HG02642 (cell line): ENCODE measurements around the gene CNKSR2.

Source experiments
- ATAC-seq: cut with Tn5 transposase; IDR thresholded peaks from one replicate; pipeline ENCODE4 v1.9.1; 2021; ENCODE audit warnings: mild to moderate bottlenecking; ENCODE audit not compliant: unreplicated experiment, poor library complexity

Gene CNKSR2

DNA sequence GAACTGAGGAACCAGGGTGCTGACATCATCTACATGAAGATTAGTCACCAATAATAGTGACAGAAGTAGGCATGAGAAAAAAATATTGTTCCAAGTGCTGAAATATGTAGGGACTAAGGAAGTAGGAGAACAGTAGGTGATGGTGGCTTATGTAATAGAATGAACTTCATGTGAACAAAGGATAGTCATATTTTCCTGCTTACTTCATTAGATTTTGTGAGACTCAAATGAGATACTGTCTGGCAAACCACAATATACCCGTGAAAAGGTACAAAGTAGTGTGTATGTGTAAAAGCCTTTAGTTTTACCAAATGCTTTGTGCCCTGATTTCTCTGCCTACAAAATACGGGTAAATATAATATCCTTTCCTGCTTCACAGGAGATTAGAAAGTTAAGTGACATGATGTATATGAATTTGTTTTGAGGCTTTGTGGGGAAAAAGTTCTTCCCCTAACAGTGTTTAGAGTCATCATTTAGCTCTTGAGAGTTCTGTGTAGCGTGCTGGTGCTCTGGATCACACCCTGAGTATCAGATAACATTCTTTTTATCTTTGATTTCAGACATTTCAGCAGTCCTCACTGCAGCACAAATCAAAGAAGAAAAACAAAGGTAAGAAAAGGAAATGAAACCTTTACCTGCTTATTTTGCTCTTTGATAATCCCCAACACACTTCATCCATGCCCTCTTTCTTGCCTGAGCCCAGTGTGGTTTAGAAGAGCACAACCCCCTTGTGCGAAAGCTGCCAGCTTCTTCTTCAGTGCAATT, 216.0 kb downstream of the CNKSR2 start:
- ATAC-seq: no peak

DNA sequence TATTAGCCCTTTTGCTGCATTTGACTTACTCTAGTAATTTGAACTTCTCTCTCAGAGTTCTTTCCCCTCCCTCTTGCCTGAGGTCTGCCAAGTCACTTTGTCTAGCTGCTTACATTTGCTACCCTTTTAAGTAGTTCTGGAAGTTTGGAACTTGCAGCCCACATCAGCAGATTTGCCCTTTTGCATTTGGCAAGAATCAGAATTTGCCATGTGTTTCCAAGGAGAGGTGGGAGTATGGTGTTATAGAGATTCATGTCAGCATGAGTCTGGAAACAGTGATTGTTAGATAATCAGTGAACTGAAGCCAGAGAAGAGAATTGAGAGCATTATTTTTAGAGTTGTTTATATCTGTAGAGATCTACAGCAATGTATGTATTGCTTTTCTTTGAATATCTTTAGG, 231.8 kb downstream of the CNKSR2 start:
- ATAC-seq: no peak

DNA sequence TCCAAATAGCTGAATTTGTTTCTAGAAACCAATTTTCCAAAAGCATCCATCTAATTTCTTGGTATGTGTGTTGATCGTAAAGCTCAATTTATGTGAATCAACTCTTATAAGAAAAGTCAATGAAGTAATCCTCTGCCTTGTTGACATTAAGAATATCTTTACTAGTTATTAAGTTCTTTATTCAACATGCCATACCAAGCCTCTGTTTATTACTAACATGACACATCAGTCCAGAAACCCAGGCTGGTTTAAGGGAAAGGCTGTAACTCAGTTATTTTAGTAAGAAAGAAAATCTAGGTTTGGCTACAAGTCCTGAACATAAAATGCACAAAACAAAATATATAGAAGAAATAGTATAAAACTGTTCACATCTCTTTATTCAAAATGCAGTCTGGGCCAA, 235.9 kb downstream of the CNKSR2 start:
- ATAC-seq: no peak

DNA sequence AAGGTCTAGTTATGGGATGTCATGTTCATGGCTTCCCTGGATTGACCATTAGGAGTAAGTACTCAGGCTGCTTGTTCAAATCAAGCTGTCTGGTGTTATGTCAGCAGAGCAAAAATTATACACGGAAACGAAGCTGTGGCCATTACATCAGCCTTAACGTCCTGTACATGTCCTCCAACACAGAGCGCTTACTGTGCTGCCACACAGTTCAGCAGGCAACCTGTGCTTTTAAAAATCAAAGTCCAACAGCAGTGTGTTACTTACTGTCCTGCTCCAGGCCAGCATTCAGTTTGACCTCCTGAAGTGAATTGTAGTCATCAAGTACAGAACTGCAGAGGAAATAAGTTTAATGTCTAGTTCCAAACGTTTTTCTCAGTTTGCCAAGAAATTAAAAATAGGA, 237.9 kb downstream of the CNKSR2 start:
- ATAC-seq: no peak

DNA sequence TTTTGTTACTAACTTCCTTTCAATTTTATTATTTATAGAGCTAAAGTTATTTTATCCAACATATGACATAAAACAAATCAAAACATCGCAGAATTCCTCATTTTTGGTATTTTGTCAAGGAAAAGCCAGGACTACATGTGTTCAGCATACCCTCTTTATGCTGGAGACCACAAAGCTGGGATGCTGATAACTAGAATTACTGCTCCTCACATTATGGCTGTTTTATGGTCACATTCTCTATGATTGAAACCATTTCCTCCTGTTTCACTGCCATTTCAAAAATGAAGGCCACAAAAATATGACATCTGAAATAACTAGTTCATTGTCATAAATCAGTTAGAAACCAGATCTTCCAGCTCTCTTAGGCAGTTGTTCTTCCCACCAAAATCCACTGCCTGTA, 242.2 kb downstream of the CNKSR2 start:
- no peak for ATAC-seq

DNA sequence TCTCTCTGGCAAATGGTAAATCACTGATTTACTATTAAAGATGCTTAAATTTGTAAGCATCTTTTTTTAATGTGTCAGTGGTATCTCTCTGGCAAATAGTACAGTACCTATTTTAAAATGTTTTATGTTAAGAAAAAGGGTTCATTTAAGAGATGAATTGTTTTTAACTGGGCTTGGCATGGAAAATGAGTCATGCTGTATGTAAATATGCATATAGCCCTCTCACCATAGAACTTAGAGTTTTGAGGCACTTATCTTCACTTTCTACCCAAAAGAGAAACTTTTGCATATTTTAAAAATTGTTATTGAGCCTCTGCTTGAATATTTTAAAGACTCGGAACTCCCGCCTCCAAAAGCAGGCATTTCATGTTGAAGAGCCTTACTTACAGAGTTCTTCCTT, 246.0 kb downstream of the CNKSR2 start:
- no peak for ATAC-seq

DNA sequence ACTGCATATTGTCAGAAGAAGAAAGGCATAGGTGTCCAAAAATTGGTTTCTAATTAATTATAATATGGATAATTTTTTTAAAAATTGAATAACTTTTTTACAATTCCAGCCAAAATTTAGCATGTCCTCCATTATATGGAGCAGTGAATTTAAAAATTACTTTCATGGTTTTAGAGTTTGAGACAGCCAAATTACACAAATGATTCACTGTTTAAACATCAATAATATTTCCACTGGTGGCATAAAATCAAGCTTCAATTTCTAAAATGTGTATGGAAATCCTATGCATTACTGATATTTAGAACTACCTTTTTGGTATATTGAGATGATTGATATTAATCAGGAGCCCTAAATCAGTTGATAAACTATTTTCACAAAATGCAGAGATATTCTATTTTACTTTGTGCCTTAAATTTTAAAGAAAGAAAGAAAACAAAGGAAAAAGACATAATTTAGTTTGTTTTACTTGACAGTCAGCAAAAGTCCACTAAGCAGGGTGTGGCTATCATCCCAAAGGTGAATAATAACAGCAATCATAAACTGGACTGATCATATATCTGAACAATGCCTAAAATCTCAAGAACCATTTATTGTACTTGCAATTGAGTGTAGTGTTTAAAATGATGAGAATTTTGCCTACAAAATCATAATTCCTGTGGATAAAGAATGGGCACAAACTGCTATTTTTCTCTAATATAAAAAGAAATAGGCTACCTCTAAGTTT, 249.7 kb downstream of the CNKSR2 start:
- no peak for ATAC-seq

DNA sequence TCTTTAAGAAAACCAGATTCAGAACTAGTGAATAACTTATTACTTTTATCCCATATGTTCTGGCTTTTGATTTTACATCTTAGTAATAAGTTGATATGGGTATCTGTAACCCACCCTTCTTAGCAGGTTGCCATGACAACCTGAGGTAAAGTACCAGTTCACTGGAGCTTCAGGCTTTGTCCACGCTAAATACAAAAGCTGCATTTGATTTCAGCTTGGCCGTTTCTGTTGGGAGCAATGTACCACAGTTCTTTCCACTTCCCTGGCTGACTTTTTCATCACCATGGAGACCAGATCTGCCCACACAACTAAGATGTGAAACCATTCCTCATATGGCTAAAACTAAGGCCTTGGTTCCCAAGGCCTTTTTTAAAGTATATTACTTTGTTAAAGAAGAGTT, 257.8 kb downstream of the CNKSR2 start:
- ATAC-seq: no peak

DNA sequence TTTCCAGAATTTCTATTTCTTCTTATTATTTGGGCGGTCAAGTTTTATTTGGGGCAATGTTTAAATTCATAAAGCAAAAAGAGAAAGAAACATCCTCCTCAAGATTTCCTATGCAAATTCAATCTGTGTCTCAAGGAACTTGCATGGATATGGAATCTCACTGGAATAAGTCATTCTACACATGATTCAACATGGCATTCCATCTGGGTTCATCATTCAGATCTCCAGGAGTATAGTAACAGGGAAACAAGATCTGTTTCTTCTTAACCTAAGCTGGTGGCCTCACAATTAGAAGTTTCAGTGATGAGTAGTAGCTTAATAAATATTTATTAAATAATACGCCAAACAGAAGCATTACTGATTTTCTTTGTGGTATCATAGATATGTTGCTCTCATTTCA, 264.1 kb downstream of the CNKSR2 start:
- ATAC-seq: no peak

DNA sequence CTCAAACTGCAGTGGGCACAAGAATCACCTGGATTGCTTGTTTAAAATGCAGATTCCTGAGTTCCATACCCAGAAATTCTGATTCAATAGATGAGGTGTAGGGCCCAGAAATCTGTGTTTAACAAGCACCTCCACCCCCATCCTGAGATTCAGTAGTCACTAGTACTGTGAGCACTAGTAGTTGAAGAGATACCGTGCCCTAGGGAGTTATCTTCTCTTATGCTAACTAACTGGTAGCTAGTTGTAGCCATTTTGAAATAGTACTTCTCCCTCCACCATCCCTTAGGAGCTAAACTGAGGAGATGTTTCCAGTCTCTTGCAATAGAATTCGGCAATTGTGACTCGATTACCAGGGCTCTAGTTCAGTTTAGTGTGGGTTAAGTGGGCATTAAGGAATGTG, 265.6 kb downstream of the CNKSR2 start:
- no peak for ATAC-seq

DNA sequence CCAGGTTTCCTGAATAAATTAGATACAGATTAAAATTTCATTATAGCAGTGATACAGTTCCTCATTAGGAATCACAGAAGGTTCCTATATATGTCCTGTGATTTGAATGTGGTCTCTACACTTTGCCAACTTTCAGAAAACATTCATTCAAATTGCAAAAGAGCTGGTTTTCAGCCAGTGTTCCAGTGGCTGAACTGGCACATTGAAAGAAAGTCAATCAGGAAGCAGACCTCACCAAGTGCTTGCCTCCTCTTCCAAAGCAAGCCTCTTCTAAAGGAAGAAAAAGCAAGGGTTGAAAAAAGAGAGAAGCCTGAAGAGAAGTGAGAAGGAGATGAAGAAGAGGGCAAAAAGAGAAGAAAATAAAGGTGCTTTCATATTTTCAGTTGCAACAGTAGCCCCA, 271.2 kb downstream of the CNKSR2 start:
- ATAC-seq: no peak

DNA sequence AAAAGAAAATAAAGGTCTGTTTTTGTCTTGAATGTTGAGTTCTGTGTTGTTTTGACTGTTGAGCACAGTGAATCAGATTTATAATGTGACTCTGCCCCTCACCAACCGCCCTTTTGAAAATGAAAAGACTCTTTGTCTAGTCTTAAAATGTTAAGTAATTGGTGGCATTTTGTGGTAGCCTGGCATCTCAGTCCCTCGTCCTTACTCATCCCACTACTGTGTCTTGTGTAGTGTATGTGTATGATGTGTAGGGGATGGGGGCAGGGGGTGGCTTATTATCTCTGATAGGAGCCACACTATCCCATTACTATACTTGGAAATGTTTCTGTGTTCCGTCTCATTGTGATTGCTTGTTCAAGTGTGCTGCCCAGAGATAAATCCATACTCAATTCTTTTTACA, 271.7 kb downstream of the CNKSR2 start:
- ATAC-seq: no peak

DNA sequence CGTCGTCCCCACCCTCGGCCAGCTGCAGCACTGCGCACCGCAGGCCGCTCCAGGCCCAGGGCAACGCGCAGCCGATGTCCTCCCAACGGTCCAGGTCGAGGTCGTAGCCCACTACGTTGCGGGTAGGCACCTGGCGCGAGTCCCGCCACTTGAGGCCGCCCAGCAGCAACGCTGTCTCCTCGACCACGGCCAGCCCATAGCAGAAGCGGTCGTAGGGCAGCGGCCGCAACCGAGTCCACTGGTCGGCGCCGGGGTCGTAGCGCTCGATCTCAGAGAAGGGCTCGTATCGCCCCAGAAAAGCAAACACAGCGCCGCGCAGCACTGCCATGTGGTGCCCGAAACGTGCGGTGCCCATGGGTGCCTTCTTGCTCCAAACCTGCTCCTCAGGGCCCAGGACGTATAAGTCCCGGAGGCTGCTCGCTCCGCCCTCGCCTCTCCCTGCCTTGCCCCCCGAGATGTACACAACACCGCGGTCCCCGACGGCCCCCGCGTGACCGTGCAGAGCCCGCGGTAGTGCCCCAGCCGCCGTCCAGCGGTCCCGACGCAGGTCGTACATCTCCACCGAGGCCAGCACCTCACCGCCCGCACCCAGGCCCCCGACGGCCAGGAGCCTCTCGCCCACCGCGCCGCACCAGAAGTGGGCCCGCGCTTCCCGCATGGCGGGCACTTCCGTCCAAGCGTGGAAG, 281.8 kb downstream of the CNKSR2 start:
- ATAC-seq: no peak

DNA sequence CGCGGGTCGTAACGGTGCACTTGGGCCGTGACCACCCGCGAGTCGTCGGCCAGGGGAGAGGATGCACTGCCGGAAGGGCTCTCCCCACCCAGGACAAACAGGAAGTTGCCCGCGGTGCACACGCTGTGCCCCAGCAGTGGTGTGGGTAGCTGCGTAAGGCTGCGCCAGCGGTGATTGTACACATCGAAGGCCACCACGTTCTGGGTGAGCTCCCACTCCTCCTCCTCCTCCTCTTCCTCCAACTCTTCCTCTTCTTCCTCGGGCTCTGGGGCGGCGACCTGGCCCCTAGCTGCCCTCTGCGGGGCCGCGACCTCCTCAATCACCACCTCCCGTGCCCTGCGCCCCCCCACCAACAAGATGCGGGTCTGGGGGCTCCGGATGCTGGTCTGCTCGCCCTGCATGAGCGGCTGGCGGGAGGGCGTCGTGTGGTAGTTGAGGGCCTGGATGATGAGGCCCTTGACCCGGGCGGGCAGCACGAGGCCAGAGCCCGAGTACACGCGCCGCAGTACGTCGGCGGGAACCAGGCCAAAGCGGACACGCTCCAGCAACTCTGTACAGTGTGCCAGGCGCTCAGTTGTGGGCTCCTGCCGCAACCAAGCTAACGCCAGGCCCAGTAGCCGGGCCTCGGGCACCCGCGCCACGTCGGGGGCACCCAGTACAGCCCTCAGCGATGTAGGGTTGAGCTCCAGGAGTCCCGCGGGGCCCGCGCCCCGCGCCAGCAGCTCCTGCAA, 282.5 kb downstream of the CNKSR2 start:
- ATAC-seq: no peak

DNA sequence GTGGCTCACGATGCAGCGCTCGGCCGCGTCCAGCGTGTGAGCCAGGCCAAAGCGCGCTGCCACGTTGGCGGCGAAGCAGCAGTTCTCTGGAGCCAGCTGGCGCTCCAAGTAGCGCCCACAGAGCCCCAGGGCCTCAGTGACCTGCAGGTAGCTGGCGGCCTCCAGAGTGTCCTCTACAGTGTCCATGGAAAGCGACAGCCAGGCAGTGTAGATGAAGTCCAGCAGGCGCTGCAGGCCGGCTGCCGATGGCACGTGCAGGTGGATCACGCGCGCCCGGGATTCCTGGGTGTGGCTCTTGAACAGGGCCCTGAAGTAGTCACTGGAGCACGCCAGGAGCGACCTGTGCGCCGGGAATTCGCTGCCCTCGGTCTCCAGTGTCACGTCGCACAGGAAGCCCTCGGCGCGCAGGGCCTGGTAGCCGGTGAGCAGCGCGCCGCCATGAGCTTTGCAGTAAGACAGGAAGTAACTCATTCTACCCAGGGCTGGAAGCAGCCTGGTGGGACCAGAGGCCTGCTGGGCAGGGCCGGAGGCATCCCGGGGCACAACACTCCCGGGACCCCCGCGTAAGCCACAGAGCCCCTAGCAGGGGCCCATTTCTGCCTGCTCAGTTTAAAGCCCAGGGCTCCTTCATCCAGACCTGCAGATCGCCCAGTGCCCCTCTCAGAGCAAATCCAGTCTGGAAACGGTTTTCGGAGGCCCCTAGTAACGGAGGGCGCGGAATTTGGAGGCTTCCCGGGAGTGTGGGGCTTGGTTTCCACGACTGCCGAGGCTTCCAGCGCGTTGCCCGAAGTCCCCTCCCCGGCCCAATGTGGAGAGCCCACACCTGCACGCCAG, 283.3 kb downstream of the CNKSR2 start:
- ATAC-seq: no peak

DNA sequence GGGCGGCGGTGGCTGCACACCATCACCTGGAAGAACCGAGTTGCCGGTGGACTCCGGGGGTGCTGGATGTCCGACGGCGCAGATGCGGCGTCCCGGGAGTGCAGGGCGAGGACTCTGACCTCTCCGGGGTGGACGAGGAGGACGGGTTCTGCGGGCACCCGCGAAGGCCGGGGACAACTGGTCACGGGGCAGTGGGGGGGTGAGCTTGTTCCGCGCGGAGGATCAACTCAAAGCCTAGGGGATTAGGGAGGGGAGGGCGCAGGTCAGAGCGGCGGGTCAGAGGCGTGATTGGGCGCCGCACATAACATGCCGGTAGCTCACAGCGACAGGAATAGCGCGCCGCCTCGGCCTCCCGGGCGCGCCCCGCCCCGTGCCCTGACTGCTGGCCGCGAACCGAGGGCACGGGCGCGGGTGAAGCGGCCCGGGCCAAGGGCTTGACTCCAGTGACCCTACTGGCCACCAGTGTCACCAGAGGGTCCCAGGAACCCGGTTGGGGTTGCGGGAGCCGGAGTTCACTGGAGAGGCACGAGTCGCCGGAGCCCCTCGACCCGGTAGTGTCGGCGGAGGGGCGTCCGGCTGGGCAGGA, 284.0 kb downstream of the CNKSR2 start, which contains the start of gene KLHL34:
TSS of gene KLHL34 (minus strand) at position 179 of the 586 bp plus-strand sequence. CDS start 542 bp downstream, outside the sequence.
- no peak for ATAC-seq

DNA sequence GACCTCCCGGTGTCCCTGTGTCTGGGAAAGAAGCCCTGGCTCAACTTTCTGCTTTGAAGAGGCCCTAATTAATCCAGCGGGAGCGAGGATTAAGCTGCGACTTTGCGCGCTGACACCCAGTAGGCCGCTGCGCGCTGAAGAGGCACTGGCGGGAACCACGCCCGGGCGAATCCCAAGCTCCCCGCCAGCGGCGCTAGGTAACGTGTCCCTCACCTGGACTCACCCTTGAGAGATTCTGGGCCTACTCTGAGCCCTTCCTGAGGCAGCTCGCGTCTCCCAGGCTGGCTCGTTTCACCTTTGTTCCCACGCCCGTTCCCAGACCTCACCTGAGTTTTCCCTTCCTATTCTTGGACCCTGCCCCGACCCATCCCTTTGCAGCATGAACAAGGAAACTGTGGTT, 284.5 kb downstream of the CNKSR2 start:
- ATAC-seq: no peak

DNA sequence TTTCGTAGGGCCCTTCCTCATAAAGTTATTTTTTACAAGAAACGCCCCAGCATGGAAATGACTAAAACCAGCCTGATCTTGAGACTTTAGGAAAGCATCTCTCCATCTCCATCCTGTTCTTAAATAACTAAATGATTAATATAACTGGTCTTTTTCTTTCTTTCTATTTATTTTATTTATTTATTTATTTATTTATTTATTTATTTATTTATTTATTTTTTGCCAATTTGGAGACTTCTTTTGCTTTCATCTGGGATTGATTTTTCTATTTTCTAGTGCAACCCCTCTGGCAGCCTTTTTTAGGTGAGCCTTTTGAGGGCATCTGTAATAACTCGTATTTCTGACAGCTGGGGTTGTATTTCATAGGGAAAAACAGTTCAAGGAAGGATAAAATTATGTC, 285.1 kb downstream of the CNKSR2 start:
- ATAC-seq: no peak

DNA sequence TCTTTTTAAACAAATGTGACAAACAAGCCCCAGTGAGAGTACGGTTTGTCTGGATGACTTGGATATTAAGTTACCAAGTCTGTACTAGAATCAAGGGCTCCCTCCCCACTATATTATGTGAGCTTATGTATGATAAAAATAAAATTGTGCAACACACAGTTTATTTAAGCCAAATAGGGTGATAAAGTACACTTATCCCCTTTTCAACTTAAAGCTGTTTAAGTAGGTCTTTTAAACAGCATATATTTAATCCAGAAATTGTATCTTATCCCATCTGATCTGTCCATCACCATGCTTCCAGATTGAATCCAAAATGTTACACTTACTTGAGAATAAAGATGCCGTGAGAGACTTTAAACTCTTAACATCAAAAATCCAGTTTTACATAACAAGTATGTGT, 285.9 kb downstream of the CNKSR2 start:
- no peak for ATAC-seq
